Frontal cortex (tissue), 4 donors: ENCODE measurements around the gene ERP27. TPM values are rescaled to one million over a fixed set of nuclear protein-coding genes. Genes with fewer than 3 reads are reported as not detected.
A peak's percentile ranks its signal among the peaks of the same experiment; 100 is the strongest.

ENCODE experiments used
- DNase-seq, 2 donors: peaks; one replicate each; pipeline ENCODE4 v3.0.0; 2012; ENCODE audit warnings: low spot score in 2 of 2
- FAIRE-seq: peaks from 2 replicates; lab custom pipeline; 2012; peaks lifted over from hg19 to GRCh38; lab: Jason Lieb, UNC
- total RNA-seq: library from RNA; depleted of rRNA; stranded (reverse); fragments of >200 nt; gene quantifications from one replicate; pipeline ENCODE4 v1.2.3, GENCODE V29; 2014
- donor health status: control.
- donor health status: control.
- donor health status: control.

Gene ERP27
- total RNA-seq, 1 donor from 2014 or later, result not detected

- DNase-seq (no peak), FAIRE-seq (no peak)
Measured at GRCh38 chr12:14960548-14961465, 22.5 kb upstream of the ERP27 start.

- no peak for DNase-seq
- no peak for FAIRE-seq
Measured at GRCh38 chr12:14959916-14960496, 21.7 kb upstream of the ERP27 start.

- no peak for DNase-seq
- FAIRE-seq, result no peak
Measured at GRCh38 chr12:14959463-14959862, 21.1 kb upstream of the ERP27 start.

DNA sequence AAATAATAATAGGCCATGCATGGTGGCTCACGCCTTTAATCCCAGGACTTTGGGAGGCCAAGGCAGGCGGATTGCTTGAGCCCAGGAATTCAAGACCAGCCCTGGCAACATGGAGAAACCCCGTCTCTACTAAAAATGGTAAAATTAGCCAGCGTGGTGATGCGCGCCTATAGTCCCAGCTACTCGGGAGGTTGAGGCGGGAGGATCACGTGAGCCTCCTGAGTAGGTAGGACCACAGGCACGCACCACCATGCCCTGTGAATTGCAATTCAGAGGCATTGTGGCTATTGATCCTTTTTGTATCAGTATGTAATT lies 20.7 kb upstream of the ERP27 start:
- FAIRE-seq (no peak), DNase-seq (no peak)

DNA sequence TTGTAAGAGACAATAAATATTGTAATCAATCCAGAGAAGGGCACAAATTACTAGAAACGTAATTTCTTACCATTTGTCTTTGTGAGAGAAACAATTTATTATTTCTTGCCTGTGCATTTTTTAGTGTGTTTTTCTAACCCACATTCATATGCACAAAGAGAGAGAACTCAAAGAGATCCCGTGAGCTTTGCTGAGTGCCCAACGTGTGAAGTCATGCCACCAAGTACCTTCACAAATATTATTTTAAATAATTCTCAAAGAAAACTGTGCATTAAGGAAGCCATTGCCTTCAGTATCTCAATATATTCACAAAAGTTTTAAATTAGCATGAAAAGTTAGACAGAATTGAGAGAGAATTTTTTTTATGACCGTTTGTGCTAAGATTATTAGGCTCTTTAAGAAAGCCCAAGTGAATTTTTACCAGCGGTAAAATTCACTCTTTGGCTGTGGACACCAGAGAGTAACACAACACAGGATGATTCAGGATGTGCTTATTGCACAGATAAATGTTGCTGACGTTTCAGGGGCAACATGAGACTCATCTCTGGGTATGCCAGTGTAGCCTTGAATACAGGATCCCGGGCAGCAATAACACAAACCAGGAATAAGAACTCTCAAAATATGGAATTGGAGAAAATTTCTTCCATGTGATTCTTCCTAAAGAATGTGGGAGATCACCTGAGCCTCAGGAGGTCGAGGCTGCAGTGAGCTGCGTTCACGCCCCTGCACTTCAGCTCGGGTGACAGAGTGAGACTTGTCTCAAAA lies 20.2 kb upstream of the ERP27 start:
- DNase-seq (no peak), FAIRE-seq (no peak)

DNA sequence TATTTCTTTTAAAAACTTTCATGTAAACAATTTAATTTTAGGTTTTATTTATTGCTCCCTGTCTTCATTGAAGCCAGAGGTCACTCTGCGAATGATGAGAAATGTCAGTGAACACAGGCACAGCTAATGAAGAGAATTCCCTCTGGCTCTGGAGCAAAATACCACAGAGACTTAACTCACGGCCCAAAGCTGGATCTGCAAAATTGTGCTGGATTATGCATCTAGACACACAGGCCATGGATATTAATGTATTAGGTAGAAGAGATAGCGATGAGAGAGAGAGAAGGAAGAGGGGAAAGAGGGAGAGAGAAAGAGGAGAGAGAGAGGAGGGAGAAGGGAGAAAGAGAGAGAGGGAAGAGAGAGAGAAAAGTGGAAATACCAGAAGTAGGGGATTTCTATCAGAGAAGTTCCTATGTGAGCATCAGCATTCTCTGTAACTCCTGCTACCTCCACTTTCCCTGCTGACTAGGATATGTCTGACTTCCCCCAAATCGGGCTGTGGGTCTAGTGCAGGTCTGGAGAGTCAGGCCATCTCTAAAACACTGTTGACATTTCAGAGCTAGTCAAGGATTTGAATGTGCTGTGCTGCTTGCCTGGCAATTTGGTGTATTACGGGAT lies 19.3 kb upstream of the ERP27 start:
- DNase-seq (no peak), FAIRE-seq (no peak)

DNA sequence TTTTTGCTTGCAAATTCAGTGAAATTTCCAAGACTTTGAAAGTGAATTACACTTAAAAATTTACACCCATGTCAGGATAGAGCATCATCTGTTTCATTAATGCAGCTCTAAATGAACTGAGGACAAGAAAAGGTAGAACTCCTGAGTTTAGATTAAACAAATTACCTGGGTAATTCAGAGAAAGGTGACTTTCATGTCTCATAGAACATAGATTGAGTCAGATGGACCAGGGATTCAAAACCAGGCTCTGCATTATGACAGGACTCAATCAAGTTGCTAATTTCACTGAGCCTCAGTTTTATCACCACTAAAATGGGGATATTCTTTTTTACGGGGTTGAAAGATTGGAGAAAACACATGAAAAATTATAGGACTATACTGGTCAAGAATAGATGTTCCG lies 18.6 kb upstream of the ERP27 start:
- no peak for FAIRE-seq
- no peak for DNase-seq

DNA sequence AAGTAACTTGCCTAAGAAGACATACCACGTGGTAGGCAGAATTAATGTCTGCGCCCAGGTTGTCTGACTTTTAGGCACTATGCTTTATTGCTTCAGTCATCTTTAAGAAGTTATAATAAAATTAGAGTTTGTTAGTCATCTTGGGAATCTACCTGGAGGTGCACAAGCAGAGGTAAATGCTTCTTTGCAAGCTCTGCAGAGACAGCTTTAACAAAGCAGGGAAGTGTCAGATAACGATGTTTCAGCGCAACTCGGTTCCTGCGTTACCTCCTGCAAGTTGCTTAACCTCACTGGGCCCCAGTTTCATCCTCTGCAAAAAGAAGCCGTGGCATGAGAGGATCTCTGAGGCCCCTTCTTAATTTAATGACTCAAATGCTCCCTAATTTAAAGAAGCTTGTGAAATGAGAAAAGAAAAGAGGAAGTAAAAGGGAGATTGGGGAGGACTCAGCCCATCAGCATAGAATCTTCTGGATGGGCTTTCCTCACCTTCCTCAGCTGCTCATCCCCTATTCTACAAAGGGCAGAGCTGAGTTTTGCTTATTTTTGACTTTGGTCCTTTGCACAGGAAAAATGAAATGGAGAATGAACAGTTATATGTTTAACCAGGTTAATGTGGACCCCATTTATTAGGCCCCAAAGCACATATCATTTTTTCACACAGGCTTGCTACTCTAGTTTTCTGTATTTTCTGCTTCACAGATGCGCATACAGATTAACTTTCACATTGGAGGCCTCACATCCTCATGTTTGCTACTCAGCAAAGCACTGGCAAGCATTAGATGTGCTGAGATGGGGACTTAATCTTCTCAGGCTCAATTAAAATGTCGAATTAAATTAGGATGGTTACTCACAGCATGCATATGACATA lies 17.9 kb upstream of the ERP27 start:
- DNase-seq (no peak), FAIRE-seq (no peak)

DNA sequence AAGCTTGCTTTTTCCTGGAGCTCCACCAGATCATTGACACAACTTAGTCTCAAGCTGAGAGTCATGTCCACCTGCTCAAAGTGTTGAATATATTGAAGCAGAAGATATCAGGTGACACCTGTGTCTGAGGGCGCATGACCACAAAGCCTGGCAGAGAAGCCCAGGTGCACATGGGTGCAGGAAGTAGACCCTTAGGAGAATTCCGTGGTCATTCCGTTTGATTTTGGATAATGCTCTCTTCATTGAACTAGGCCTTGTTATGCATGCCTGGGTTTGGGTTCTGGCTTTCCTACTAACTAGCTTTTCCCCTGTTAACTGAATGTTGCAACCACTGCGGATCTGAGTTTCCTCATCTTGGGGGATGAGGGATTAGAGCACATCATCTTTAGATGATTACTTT lies 15.9 kb upstream of the ERP27 start:
- FAIRE-seq (no peak), DNase-seq (no peak)

- FAIRE-seq (no peak), DNase-seq (no peak)
Measured at GRCh38 chr12:14953752-14954151, 15.4 kb upstream of the ERP27 start.

DNA sequence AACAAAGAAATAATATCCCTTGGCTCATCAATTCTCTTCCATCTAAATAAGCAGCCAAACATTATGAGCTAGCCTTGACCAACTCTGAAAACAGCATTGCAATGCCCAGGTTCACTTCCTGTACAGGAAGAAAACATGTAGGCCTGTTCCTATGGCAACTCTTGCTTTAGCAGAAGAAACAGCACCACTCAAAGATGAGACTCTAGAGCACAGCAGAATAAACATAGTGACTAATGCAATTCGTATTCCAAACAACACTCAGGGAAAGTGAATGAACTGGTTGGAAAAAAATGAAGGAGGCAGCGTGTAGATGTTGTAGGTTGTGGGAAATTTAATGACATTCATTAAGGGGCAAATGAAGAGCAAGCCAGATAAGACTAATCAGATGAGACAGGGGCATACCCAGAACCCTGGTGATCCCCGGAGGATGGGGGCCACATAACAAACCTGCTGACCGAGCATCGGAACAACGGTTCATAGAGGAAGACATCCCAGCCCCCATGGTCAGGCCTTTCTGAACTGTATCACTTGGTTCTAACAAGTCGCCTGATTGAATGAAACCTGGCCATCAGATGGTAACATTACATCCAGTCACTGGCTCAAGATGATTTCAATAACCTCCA lies 14.1 kb upstream of the ERP27 start:
- FAIRE-seq, result no peak
- peak in 1 of 2 donors; percentile 27 for DNase-seq

GRCh38 chr12:14951851-14952250 lies 13.5 kb upstream of the ERP27 start:
- DNase-seq (no peak), FAIRE-seq (no peak)

- FAIRE-seq (no peak), DNase-seq (no peak)
Measured at GRCh38 chr12:14950982-14951746, 12.8 kb upstream of the ERP27 start.

- FAIRE-seq, result no peak
- no peak for DNase-seq
Measured at GRCh38 chr12:14950421-14950820, 12.1 kb upstream of the ERP27 start.

- no peak for FAIRE-seq
Measured at GRCh38 chr12:14949631-14950030, 11.3 kb upstream of the ERP27 start.

DNA sequence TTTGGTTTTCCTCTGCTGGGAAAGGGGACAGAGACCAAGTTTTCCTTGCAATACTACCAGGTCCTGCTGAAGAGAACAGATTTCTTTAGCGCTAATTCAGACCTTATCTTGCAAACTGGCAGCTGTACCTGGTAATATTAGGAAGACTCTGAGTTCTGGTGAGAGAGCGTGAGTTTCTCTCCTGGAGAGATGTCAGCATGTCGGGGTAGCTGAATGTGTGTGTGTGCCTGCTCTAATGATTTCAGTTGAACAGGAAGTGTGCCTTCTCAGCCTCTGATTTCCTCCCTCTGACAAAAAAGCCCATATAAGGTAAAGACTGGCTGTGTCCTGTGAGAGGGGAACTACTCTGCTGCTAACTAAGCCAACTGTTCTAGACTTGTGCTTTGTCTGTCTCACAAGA lies 10.3 kb upstream of the ERP27 start:
- no peak for FAIRE-seq

More at GRCh38 chr12:14949631-14950030, 11.3 kb upstream of the ERP27 start:
- no peak for DNase-seq

GRCh38 chr12:14946861-14947260 lies 8.5 kb upstream of the ERP27 start:
- FAIRE-seq (no peak), DNase-seq (no peak)

More for the DNA sequence above, 10.3 kb upstream of the ERP27 start:
- DNase-seq, result peak in 1 of 2 donors; percentile 9

- no peak for FAIRE-seq
- no peak for DNase-seq
Measured at GRCh38 chr12:14946162-14946561, 7.8 kb upstream of the ERP27 start.
